ENCODE results near the gene ACTR10.

Gene ACTR10

DNA sequence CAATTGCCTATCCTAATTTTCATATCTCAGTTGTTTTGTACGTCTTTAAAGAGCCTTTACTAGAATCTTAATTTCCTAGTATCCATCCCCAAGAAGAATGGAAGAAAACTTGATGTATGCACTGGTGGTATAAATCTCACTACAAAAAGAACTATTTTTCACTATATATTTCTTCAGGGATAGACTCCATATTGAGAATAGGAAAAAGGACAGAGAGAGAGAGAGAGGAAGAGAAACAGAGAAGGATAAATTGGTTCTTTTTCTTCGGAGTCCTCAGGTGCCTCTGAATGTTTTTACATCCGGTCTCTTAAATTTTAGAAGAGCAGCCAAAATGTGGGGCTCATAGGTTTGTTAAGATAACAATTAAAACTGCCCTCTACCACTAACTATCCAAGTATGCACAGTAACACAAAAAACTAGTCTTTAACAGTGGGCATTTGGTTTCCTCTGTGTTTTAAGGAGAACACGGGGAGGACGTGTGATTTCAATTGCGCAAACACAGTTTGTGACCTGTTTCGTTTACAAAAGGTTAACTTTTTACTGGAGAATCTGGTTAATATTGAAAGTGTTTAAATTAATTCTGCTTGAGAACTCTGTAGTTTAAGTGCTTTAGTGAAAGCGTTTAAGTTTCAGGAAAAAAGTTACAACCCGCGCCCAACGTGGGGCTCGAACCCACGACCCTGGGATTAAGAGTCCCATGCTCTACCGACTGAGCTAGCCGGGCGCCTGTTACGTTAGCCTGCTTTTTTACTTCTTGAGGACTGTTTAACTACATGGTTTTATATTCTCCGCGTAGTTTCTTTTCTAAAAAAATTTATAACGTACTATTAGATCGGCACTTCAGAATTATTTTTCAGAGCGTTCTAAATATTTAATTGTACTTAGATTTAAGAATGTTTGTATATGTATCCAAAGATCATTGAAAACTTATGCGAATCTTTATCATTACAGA, 39.6 kb downstream of the ACTR10 start:
- no peak overlapping the region for H2BK15ac ChIP-seq (ENCODE audit: low read length)
- H3K27ac ChIP-seq (replicated peaks; ENCODE audit: low read length) = no peak overlapping the region
- no peak overlapping the region for H4K8ac ChIP-seq (ENCODE audit: low read depth, low read length)
- H2BK12ac ChIP-seq (ENCODE audit: low read length) = no peak overlapping the region
- H3K18ac ChIP-seq (ENCODE audit: low read length) = no peak overlapping the region
- peak overlapping the region; percentile 87 for H2AFZ ChIP-seq (ENCODE audit: low read length)
- H3K4me3 ChIP-seq (ENCODE audit: low read length in 2 of 2) = peak overlapping the region in 1 of 2 donors; percentile 79
- no peaks in the 10 kb centered on the region for H3K27me3 ChIP-seq (ENCODE audit: control insufficient read depth in 3 of 3, insufficient read depth in 3 of 3, low read depth in 1 of 3, low read length in 3 of 3)
- peaks cover 0 to 10% of the 10 kb centered on the region in 2 donors for H3K36me3 ChIP-seq (replicated peaks in 1 of 2; ENCODE audit: control insufficient read depth in 2 of 2, insufficient read depth in 2 of 2, low read length in 2 of 2)
- peak; percentile 62 for DNase-seq (ENCODE audit: low spot score)
- no peak overlapping the region for H4K91ac ChIP-seq (ENCODE audit: low read depth, low read length, poor library complexity)
- H3K23ac ChIP-seq (ENCODE audit: low read depth, low read length, poor library complexity) = no peak overlapping the region
- H3K4me2 ChIP-seq (ENCODE audit: insufficient read depth, low read length, poor library complexity, severe bottlenecking) = peak overlapping the region; percentile 37
- H2BK5ac ChIP-seq (ENCODE audit: low read length) = no peak overlapping the region
- peaks cover 4 to 8% of the 10 kb centered on the region in 2 donors for H3K4me1 ChIP-seq (ENCODE audit: control insufficient read depth in 2 of 2, insufficient read depth in 1 of 2, low read depth in 1 of 2, low read length in 2 of 2)
- H3K9me3 ChIP-seq (replicated peaks in 1 of 2; ENCODE audit: control insufficient read depth in 2 of 2, insufficient read depth in 1 of 2, low read depth in 1 of 2, low read length in 2 of 2) = no peaks in the 10 kb centered on the region
- WGBS, 2 donors (ENCODE audit: extremely low coverage in 2 of 2, insufficient read length in 2 of 2, insufficient replicate concordance in 1 of 2) = no CpG with 5 or more reads among the region's 23 CpGs
- H3K9ac ChIP-seq (ENCODE audit: low read depth, low read length, poor library complexity) = no peak overlapping the region
- H2BK120ac ChIP-seq (ENCODE audit: low read depth, low read length) = no peak overlapping the region
- H3K4ac ChIP-seq (ENCODE audit: low read length) = no peak overlapping the region
- H2AK5ac ChIP-seq (ENCODE audit: low read depth, low read length) = no peak overlapping the region
- H3K14ac ChIP-seq (ENCODE audit: low read length) = no peak overlapping the region
- no peaks in the 10 kb centered on the region for H3K79me1 ChIP-seq (ENCODE audit: low read depth, low read length)

DNA sequence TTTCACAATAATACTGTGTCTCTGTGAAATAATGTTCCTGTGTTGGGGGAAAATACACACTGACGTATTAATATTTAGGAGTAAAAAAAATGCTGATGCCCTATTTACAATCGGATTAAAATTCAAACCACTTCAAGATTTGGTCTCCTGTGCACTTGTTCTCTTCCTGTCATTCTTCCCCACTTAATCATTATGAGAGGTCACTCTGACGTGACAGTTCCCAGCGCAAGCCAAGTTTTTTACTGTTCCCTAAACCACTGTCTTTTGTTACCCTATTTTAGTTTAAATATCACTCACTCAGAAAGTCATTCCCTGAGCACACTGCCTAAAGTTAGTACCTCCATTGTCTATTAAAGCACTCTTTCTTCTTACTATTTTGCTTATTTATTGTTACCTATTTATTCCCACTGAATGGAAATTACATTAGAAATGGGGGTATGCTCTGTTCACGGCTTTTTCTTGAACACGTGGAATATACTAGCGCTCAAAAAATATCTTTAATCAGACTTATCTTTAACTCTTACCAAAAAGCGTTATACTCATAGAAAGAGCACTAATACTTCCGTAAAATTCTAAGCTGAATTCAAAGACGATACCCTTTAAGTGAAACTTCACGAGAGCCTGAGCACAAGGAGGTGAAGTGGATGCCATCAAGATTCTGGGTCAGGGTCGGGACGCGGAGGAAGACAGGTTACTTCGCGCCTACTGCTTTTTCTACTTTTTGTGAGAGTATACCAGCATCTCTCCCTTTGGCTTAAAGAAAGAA, 44.0 kb downstream of the ACTR10 start:
- no peak overlapping the region for H3K14ac ChIP-seq (ENCODE audit: low read length)
- H3K23ac ChIP-seq (ENCODE audit: low read depth, low read length, poor library complexity) = no peak overlapping the region
- H3K18ac ChIP-seq (ENCODE audit: low read length) = no peak overlapping the region
- WGBS, 2 donors (ENCODE audit: extremely low coverage in 2 of 2, insufficient read length in 2 of 2, insufficient replicate concordance in 1 of 2) = no CpG with 5 or more reads among the region's 16 CpGs
- H2BK12ac ChIP-seq (ENCODE audit: low read length) = no peak overlapping the region
- no peaks in the 10 kb centered on the region for H3K27me3 ChIP-seq (ENCODE audit: control insufficient read depth in 3 of 3, insufficient read depth in 3 of 3, low read depth in 1 of 3, low read length in 3 of 3)
- H3K79me1 ChIP-seq (ENCODE audit: low read depth, low read length) = peaks cover 2% of the 10 kb centered on the region
- no peak overlapping the region for H3K27ac ChIP-seq (replicated peaks; ENCODE audit: low read length)
- DNase-seq (ENCODE audit: low spot score) = no peak
- no peak overlapping the region for H2BK15ac ChIP-seq (ENCODE audit: low read length)
- H3K4me2 ChIP-seq (ENCODE audit: insufficient read depth, low read length, poor library complexity, severe bottlenecking) = peak overlapping the region; percentile 51
- H2AK5ac ChIP-seq (ENCODE audit: low read depth, low read length) = no peak overlapping the region
- no peak overlapping the region for H4K91ac ChIP-seq (ENCODE audit: low read depth, low read length, poor library complexity)
- no peak overlapping the region for H3K9ac ChIP-seq (ENCODE audit: low read depth, low read length, poor library complexity)
- H3K4me3 ChIP-seq (ENCODE audit: low read length in 2 of 2) = peak overlapping the region; percentile 83 to 90
- H3K4ac ChIP-seq (ENCODE audit: low read length) = no peak overlapping the region
- H3K9me3 ChIP-seq (replicated peaks in 1 of 2; ENCODE audit: control insufficient read depth in 2 of 2, insufficient read depth in 1 of 2, low read depth in 1 of 2, low read length in 2 of 2) = no peaks in the 10 kb centered on the region
- peak overlapping the region; percentile 79 for H2AFZ ChIP-seq (ENCODE audit: low read length)
- H2BK120ac ChIP-seq (ENCODE audit: low read depth, low read length) = no peak overlapping the region
- H3K36me3 ChIP-seq (replicated peaks in 1 of 2; ENCODE audit: control insufficient read depth in 2 of 2, insufficient read depth in 2 of 2, low read length in 2 of 2) = peaks cover 0 to 24% of the 10 kb centered on the region in 2 donors
- no peak overlapping the region for H2BK5ac ChIP-seq (ENCODE audit: low read length)
- peaks cover under 1 to 11% of the 10 kb centered on the region in 2 donors for H3K4me1 ChIP-seq (ENCODE audit: control insufficient read depth in 2 of 2, insufficient read depth in 1 of 2, low read depth in 1 of 2, low read length in 2 of 2)
- H4K8ac ChIP-seq (ENCODE audit: low read depth, low read length) = no peak overlapping the region

DNA sequence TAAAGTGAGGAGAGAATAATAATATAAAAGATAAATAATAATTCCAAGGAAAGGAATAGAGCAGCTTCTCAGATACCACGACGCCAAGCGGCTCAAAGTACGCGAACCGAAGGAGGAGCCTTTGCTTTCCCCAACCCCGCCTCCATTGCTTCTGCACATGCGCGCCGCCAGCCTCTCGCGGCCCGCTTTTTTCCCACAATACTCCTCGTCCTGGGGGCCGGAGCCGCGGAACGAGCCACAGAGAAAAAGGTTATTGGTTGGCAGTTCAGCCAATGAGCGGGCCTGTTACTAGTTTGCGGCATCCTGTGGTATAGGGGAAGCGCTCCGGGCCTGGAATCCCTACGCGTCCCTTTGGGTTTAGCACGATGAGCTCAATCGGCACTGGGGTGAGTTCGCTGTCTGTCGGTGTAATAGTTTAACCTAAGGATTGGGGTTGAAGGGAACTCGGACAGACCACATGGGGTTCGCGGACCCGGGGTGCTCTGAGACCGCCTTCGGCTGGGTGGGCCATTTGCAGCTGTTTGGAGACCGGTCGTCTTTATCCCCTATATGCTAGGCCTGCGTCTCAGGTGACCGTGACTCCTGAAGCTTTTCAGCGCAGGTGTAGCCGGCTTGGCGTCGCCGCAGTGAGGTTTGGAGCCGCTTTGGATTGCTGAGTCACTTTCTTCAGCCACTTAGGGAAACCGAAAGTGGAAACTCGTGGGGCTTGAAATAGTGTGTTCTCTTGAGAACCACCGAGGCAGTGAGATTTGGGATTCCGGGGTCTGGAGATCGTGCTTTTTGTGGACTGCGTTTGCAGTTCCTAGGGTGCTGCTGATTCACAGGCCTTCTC, 44.8 kb downstream of the ACTR10 start, which contains the start of gene PSMA3:
TSS of gene PSMA3 (plus strand) at position 288 of the 832 bp plus-strand sequence. CDS start at position 366, 78 bp downstream.
- H2BK120ac ChIP-seq (ENCODE audit: low read depth, low read length) = no peak within 1 kb of the TSS
- H2BK5ac ChIP-seq (ENCODE audit: low read length) = peak within 1 kb of the TSS; percentile 62
- H3K4ac ChIP-seq (ENCODE audit: low read length) = no peak within 1 kb of the TSS
- H2AK5ac ChIP-seq (ENCODE audit: low read depth, low read length) = no peak within 1 kb of the TSS
- peak within 1 kb of the TSS; percentile 90 for H2AFZ ChIP-seq (ENCODE audit: low read length)
- no peaks in the 10 kb centered on the region for H3K27me3 ChIP-seq (ENCODE audit: control insufficient read depth in 3 of 3, insufficient read depth in 3 of 3, low read depth in 1 of 3, low read length in 3 of 3)
- H3K79me1 ChIP-seq (ENCODE audit: low read depth, low read length) = peaks cover 2% of the 10 kb centered on the region
- peaks cover 0 to 11% of the 10 kb centered on the region in 2 donors for H3K4me1 ChIP-seq (ENCODE audit: control insufficient read depth in 2 of 2, insufficient read depth in 1 of 2, low read depth in 1 of 2, low read length in 2 of 2)
- peak within 1 kb of the TSS; percentile 82 for H3K27ac ChIP-seq (replicated peaks; ENCODE audit: low read length)
- H4K8ac ChIP-seq (ENCODE audit: low read depth, low read length) = no peak within 1 kb of the TSS
- H3K9ac ChIP-seq (ENCODE audit: low read depth, low read length, poor library complexity) = peak within 1 kb of the TSS; percentile 89
- H3K23ac ChIP-seq (ENCODE audit: low read depth, low read length, poor library complexity) = peak within 1 kb of the TSS; percentile 3
- H3K36me3 ChIP-seq (replicated peaks in 1 of 2; ENCODE audit: control insufficient read depth in 2 of 2, insufficient read depth in 2 of 2, low read length in 2 of 2) = peaks cover 0 to 31% of the 10 kb centered on the region in 2 donors
- peak within 1 kb of the TSS; percentile 90 to 96 for H3K4me3 ChIP-seq (ENCODE audit: low read length in 2 of 2)
- no peak within 1 kb of the TSS for H3K14ac ChIP-seq (ENCODE audit: low read length)
- H4K91ac ChIP-seq (ENCODE audit: low read depth, low read length, poor library complexity) = no peak within 1 kb of the TSS
- H2BK12ac ChIP-seq (ENCODE audit: low read length) = no peak within 1 kb of the TSS
- peak within 1 kb of the TSS; percentile 44 for H3K18ac ChIP-seq (ENCODE audit: low read length)
- WGBS, 2 donors (ENCODE audit: extremely low coverage in 2 of 2, insufficient read length in 2 of 2, insufficient replicate concordance in 1 of 2) = no CpG with 5 or more reads among the region's 50 CpGs
- no peaks in the 10 kb centered on the region for H3K9me3 ChIP-seq (replicated peaks in 1 of 2; ENCODE audit: control insufficient read depth in 2 of 2, insufficient read depth in 1 of 2, low read depth in 1 of 2, low read length in 2 of 2)
- DNase-seq (ENCODE audit: low spot score) = peak; percentile 94
- no peak within 1 kb of the TSS for H2BK15ac ChIP-seq (ENCODE audit: low read length)
- peak within 1 kb of the TSS; percentile 51 for H3K4me2 ChIP-seq (ENCODE audit: insufficient read depth, low read length, poor library complexity, severe bottlenecking)

Measured in neuronal stem cell (in vitro differentiated cells).